ENCODE measurements around the gene CLEC4F.

The CLEC4F gene

GRCh38 chr2:70850925-70851324 lies 30.5 kb upstream of the CLEC4F start:
- no peak for TF ChIP-seq USF1 (IDR thresholded peaks at IDR 0.05)
- no peak for TF ChIP-seq REST (IDR thresholded peaks at IDR 0.05; ENCODE audit: low read depth)
- no peak for TF ChIP-seq CREB1 (IDR thresholded peaks at IDR 0.05; ENCODE audit: low read depth)

GRCh38 chr2:70842401-70842800 lies 22.0 kb upstream of the CLEC4F start:
- TF ChIP-seq REST (IDR thresholded peaks at IDR 0.05; ENCODE audit: low read depth) (no peak), MAX (IDR thresholded peaks at IDR 0.05) (no peak), YY1 (IDR thresholded peaks at IDR 0.05; ENCODE audit: low read depth) (no peak), EGR1 (IDR thresholded peaks at IDR 0.05) (no peak), RAD21 (IDR thresholded peaks at IDR 0.05; ENCODE audit: low read depth) (no peak), FOXM1 (IDR thresholded peaks at IDR 0.05; ENCODE audit: borderline replicate concordance, low read depth) (no peak), TCF12 (IDR thresholded peaks at IDR 0.05; ENCODE audit: low read depth) (no peak), EP300 (IDR thresholded peaks at IDR 0.05; ENCODE audit: borderline replicate concordance) (no peak), ZBTB7A (IDR thresholded peaks at IDR 0.05; ENCODE audit: low read depth) (no peak)

GRCh38 chr2:70837980-70838925 lies 17.9 kb upstream of the CLEC4F start:
- TF ChIP-seq TAF1 (IDR thresholded peaks at IDR 0.05; ENCODE audit: low read depth): no peak
- TF ChIP-seq RAD21 (IDR thresholded peaks at IDR 0.05; ENCODE audit: low read depth): no peak
- no peak for TF ChIP-seq USF1 (IDR thresholded peaks at IDR 0.05)
- no peak for TF ChIP-seq REST (IDR thresholded peaks at IDR 0.05; ENCODE audit: low read depth)
- no peak for TF ChIP-seq NFIC (IDR thresholded peaks at IDR 0.05)
- TF ChIP-seq FOXM1 (IDR thresholded peaks at IDR 0.05; ENCODE audit: borderline replicate concordance, low read depth): no peak
- TF ChIP-seq MAX (IDR thresholded peaks at IDR 0.05): no peak
- TF ChIP-seq EP300 (IDR thresholded peaks at IDR 0.05; ENCODE audit: borderline replicate concordance): no peak
- no peak for TF ChIP-seq YY1 (IDR thresholded peaks at IDR 0.05; ENCODE audit: low read depth)
- TF ChIP-seq TCF12 (IDR thresholded peaks at IDR 0.05; ENCODE audit: low read depth): no peak
- TF ChIP-seq ZBTB7A (IDR thresholded peaks at IDR 0.05; ENCODE audit: low read depth): no peak
- no peak for TF ChIP-seq CEBPB (IDR thresholded peaks at IDR 0.05)
- TF ChIP-seq CREB1 (IDR thresholded peaks at IDR 0.05; ENCODE audit: low read depth): no peak
- no peak for TF ChIP-seq EGR1 (IDR thresholded peaks at IDR 0.05)
- TF ChIP-seq TEAD4 (IDR thresholded peaks at IDR 0.05): no peak

GRCh38 chr2:70835643-70836042 lies 15.2 kb upstream of the CLEC4F start, which contains the start of gene CD207:
TSS of gene CD207 (minus strand) at chr2:70835816. CDS start at chr2:70835776, 40 bp downstream.
- no peak for TF ChIP-seq RAD21 (IDR thresholded peaks at IDR 0.05; ENCODE audit: low read depth)
- no peak for TF ChIP-seq CREB1 (IDR thresholded peaks at IDR 0.05; ENCODE audit: low read depth)
- no peak for TF ChIP-seq TCF12 (IDR thresholded peaks at IDR 0.05; ENCODE audit: low read depth)
- no peak for TF ChIP-seq MAX (IDR thresholded peaks at IDR 0.05)
- TF ChIP-seq NFIC (IDR thresholded peaks at IDR 0.05): no peak
- no peak for TF ChIP-seq USF1 (IDR thresholded peaks at IDR 0.05)
- no peak for TF ChIP-seq EP300 (IDR thresholded peaks at IDR 0.05; ENCODE audit: borderline replicate concordance)
- TF ChIP-seq CEBPB (IDR thresholded peaks at IDR 0.05): no peak
- no peak for TF ChIP-seq TAF1 (IDR thresholded peaks at IDR 0.05; ENCODE audit: low read depth)
- TF ChIP-seq TEAD4 (IDR thresholded peaks at IDR 0.05): no peak
- no peak for TF ChIP-seq EGR1 (IDR thresholded peaks at IDR 0.05)
- no peak for TF ChIP-seq ZBTB7A (IDR thresholded peaks at IDR 0.05; ENCODE audit: low read depth)
- no peak for TF ChIP-seq FOXM1 (IDR thresholded peaks at IDR 0.05; ENCODE audit: borderline replicate concordance, low read depth)
- no peak for TF ChIP-seq YY1 (IDR thresholded peaks at IDR 0.05; ENCODE audit: low read depth)
- no peak for TF ChIP-seq REST (IDR thresholded peaks at IDR 0.05; ENCODE audit: low read depth)
